Measurements from ENCODE around the gene KDM4B.

- TF ChIP-seq CTCF (IDR thresholded peaks at IDR 0.05) (no peak), EZH2 (IDR thresholded peaks at IDR 0.05; ENCODE audit: borderline replicate concordance, insufficient read depth, low read depth, low read length, poor library complexity, severe bottlenecking) (no peak)
These were observed 106.0 kb downstream of the KDM4B start for GRCh38 chr19:5074830-5075394.

All from B cell (primary cell).